HG03139 (cell line): ENCODE data around the gene SNTB2.

ENCODE experiments used
- ATAC-seq: cut with Tn5 transposase; IDR thresholded peaks from one replicate; pipeline ENCODE4 v1.9.1; 2021; ENCODE audit not compliant: unreplicated experiment

Gene SNTB2

DNA sequence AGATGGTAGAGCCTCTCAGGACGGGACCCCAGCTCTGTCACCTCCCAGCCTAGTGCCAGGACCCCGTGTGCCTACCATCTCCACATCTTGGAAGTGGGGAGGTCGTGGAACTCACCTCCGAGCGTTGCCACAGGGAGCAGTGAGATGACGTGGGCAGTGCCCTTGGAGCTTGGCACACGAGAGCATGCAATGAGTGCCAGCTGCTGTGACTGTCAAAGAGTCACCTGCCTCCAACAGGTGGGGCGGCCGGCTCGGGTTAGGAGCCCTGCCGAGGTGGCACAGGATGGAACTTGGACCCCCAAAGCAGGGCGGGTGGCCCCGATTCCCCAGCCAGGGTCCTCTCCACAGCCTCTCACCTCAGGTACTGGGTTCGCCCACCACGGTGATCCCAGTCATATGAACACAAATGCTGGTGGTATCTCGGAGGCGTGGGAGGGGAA is 129.7 kb downstream of the SNTB2 start:
- no peak for ATAC-seq

DNA sequence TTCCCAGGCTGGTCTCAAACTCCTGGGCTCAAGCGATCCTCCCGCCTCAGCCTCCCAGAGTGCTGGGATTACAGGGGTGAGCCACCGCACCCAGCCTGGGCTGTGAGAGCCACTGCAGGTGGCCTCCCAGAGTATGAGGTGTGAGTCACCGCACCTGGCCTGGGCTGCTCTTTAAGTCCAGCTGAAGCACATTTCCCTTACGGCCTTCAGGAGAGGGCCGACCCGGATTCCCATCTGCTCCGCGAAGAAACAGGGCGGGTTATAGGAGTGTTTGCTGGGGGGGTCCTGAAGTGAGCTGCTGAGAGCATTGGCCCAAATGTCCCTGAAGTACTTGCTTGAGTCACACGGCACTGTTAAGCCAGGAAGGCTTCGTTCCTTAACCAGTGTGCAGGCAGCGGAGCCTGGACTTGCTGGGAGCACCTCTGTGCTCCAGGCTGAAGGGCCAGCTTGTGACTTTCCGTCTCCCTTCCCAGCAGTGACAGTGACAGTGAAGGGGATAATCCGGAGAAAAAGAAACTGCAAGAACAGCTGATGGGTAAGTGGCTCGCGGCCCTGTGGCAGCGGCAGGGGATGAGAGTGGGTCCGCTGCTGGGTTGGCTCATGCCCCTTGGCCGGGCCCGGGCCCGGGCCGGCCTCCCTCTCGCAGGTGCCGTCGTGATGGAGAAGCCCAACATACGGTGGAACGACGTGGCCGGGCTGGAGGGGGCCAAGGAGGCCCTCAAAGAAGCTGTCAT is 131.4 kb downstream of the SNTB2 start:
- no peak for ATAC-seq

GRCh38 chr16:69318911-69319289 is 131.9 kb downstream of the SNTB2 start:
- no peak for ATAC-seq

DNA sequence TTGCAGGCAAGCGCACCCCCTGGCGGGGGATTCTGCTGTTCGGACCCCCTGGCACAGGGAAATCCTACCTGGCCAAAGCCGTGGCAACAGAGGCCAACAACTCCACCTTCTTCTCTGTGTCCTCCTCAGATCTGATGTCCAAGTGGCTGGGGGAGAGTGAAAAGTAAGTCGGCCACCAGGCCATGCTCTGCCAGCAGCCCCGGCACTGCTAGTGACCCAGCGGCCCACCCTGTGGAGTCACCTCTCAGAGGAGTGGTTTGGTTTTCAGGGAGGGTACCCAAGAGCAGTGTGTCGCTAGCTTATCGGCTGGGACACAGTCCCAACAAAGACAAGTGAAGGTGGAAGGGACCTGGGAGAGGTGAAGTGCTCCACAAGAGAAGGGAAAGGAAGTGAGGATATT is 132.4 kb downstream of the SNTB2 start:
- ATAC-seq: no peak

DNA sequence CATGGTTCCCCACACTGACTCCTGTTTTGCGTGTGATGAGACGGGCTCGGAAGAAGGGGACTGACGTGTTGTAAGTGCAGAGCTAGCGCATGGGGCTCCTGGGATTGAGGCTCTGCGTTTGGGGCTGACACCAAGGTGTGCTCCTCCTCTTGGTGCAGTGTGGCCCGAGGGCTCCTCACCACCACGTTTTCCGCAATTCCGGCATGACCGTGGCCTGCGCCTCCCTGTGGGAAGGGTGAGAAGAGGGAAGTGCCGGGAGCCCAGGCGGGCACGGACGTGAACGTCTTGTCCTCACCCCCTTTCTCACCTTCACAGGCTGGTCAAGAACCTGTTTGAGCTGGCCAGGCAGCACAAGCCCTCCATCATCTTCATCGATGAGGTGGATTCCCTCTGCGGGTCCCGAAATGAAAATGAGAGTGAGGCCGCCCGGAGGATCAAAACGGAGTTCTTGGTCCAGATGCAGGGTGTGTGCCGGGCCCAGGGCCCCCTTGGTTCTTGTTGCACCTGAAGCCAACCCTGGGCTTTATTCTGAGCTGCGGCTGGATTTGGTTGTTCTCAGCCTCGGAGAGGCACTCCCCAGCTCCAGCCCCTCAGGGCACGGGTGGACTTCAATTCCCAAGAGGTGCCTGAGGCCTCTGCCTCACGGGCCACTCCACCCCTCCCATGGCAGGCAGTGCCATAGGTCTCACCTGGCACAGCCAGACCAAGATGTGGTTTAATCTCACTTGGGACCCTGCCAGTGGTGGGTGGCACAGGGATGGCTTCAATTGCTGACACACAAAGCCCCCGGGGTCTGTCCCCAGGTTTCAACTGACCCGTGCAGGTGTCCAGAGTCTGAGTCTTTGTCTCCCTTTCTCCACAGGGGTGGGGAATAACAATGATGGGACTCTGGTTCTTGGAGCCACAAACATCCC is 133.1 kb downstream of the SNTB2 start:
- no peak for ATAC-seq

- ATAC-seq: no peak
These were observed 133.7 kb downstream of the SNTB2 start for GRCh38 chr16:69320740-69321073.

DNA sequence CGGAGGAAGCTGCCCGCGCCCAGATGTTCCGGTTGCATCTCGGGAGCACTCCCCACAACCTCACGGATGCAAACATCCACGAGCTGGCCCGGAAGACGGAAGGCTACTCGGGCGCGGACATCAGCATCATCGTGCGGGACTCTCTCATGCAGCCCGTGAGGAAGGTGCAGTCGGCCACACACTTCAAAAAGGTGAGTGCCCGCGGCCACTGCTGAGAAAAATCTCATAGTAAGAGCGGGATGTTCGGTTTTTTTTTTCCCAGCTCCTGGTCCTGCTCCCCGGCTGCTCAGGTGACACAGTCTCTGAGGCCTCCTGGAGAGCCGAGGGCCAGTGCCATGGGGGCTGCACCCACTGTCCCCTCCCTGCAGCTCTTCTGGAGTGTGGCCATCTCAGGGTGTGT is 134.1 kb downstream of the SNTB2 start:
- ATAC-seq: no peak

DNA sequence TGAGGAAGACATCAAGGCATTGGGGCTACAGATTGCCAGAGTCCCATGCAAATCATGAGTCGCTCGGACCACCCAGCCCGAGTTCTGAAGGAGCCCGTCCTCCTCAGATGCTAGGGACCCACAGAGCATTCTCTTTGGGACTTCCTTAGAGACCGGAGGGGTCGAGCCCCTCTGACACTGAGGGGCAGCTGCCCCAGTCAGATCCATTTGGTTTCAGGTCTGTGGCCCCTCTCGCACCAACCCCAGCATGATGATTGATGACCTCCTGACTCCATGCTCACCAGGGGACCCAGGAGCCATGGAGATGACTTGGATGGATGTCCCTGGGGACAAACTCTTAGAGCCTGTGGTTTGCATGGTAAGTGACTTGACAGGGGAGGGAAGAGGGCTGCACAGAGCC is 135.4 kb downstream of the SNTB2 start:
- ATAC-seq: no peak

GRCh38 chr16:69323415-69323814 is 136.5 kb downstream of the SNTB2 start:
- no peak for ATAC-seq

DNA sequence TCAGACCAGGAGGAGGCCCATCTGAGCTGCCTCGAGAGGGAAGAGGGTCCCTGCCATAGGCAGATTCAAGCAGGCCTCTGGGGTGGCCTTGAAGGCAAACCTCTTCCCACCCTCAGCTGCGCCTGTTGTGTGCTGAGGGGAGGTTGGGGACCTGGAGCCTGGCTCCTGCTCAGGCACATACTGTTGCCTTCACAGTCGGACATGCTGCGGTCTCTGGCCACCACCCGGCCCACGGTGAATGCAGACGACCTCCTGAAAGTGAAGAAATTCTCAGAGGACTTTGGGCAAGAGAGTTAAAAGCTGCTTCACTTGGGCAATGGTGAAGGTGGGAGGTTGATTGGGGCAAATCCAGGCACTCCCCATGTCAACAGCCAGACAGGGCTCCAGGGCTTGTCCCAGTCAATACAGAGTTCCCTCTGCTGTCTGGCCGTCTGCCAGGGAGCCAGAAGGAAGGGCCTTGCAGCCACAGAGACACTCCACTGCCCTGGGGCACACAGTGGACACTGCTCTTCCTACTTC is 137.1 kb downstream of the SNTB2 start:
- ATAC-seq: no peak

GRCh38 chr16:69324585-69325253 is 137.8 kb downstream of the SNTB2 start:
- no peak for ATAC-seq

- no peak for ATAC-seq
These were observed 138.8 kb downstream of the SNTB2 start for GRCh38 chr16:69325784-69326171.

- ATAC-seq: no peak
These were observed 139.4 kb downstream of the SNTB2 start for GRCh38 chr16:69326172-69326873.

- ATAC-seq: no peak
These were observed 140.8 kb downstream of the SNTB2 start for GRCh38 chr16:69327585-69328310.

GRCh38 chr16:69328854-69329316 is 141.9 kb downstream of the SNTB2 start:
- no peak for ATAC-seq

- peak; percentile 28 for ATAC-seq
These were observed 142.7 kb downstream of the SNTB2 start for GRCh38 chr16:69329369-69330285.

DNA sequence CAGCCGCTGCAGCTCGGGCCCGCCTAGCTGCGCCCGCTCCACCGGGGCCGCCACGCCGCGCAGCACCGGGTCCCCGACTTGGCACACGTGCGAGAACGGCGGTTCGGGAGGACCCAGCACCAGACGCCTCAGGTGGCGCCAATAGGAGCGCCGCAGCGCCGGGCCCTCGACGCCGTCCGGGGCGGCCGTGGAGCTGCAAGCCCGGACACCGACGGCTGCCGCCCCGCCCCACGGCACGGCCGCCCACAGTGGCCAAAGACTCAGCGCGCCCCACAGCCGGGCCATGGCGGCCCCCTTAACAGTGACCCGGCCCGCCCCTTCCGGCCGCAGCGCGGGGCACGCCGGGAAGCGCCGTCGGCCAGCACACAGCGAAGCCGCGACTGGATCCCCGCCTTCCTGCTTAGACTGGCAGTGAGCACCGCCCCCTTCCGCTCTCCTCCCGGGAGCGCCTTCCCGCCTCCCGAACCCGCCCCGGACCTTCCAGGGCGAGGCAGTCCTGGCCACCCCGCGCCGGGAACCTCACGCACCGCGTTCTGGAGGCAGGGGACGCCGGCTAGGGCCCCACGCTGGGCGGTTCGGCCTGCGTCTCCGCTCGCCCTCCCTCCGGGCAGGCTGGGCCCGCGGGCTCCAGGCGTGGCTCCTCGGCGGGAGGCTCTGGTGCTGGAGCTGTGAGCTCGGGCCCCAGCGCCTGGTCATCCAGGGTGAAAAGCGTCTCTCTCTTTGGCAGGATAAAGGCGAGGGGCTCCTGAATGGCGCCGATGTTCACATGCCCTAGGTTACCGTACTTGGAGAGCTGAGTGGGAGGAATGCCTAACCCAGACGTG is 143.5 kb downstream of the SNTB2 start, which contains the start of gene PDF:
TSS of gene PDF (minus strand) at position 303 of the 824 bp plus-strand sequence. CDS start at position 285, 18 bp downstream.
- ATAC-seq: peak; percentile 86

DNA sequence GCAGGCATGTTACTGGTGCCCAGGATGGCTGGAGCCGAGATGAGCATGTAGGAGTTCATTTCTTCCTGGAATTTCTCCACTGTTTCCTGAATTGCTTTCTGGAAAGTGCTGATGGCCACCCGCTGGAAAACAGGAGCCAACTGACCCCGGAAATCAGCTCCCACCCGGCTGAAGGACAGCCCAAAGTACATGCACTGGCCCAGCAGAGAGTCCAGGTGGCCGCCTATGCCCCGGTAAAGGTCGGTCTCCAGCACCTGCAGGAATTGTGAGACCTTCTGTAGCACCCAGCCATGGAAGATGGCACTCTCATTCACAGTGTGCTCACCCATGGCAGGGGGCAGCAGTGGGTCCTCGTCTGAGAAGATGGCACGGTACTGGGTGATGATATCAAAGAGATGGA is 147.7 kb downstream of the SNTB2 start:
- ATAC-seq: no peak
